Right forelimb (tissue), 1 donor: Measurements from ENCODE around the gene KCNH3.
"Not testable (repeated sequence)": the region's sequence is repeated elsewhere in the genome, so short reads cannot be mapped to it uniquely, and the experiment has no call there.

Source experiments
- DNase-seq: peaks from one replicate; pipeline ENCODE4 v3.0.0-alpha.2; 2018

The KCNH3 gene

DNA sequence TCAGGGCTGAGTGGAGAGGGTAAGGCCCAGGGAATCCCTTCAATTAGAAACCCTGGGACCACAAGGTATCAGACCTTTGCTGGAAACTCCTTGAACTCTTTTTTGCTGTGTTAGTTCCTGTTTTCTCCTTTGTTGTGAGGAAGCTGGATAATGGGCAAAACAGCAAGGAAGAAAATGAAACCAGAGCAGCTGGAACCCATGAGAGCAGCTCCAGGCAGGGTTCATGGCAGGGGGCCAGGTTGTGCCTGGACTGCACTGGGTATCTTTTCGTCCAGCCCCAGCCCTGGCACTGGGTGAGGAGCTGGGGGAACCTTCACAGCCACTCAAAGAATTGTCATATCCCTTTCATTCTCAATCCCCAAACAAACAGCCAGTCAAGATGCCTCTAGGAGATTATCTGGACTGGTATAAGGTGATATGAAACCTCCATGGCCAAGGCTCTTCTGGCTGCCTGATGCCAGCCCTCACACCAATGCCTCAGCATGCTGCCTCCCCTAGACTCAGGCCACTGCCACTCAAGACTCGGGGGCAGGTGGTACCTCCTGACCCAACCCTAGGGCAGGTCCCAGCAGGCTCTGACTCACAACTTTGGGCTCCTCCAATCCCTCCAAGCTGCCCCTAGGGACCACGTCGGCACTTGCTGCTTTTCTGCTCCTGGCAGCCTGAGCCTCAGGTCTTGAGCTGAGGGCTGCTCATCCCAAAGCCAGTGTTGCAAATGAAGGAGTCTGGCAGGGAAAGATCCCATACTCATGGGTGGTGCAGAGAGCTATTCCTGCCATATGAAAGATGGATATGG, 50.1 kb downstream of the KCNH3 start:
- no peak for DNase-seq

DNA sequence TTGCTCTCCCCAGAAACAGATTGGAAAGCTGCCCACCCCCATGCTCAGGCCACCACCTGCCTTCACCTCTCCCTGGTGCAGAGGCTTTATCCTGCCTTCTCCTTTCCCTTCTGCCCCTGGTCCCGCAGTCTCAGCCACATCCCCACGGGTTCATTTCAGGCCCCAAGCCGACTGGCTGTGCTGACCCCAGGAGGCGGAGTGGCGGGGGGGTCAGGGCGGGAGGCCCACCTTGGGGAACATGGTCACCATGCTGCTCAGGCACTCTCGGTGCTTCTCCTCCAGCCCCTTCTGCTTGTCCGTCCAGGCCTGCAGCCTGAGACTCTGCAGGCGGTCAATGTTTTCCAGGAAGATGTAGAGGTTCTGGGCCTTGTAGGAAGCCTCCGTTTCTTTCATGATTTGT, 59.7 kb downstream of the KCNH3 start:
- no peak for DNase-seq

DNA sequence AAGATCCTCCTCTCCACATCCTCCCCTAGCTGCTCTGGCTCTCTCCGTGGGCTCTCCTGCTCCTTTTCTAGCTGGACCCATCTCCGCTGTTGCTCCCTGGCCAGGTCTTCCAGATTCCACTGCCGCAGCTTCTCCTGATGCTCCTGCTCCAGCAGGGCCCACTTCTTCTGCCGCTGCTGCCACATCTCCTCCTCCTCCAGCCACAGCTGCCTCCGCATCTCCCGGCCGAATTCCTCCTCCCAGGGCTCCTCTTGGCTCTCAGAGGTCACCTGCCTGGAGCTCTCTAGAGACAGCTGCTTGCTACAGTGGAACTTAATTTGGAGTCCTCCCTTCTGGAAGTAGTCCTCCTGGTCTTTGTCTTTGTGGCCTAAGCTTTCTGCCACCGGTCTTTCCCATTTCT, 61.1 kb downstream of the KCNH3 start:
- no peak for DNase-seq

- DNase-seq, result no peak
Observed at GRCh38 chr12:49603721-49604120, 64.9 kb downstream of the KCNH3 start.

DNA sequence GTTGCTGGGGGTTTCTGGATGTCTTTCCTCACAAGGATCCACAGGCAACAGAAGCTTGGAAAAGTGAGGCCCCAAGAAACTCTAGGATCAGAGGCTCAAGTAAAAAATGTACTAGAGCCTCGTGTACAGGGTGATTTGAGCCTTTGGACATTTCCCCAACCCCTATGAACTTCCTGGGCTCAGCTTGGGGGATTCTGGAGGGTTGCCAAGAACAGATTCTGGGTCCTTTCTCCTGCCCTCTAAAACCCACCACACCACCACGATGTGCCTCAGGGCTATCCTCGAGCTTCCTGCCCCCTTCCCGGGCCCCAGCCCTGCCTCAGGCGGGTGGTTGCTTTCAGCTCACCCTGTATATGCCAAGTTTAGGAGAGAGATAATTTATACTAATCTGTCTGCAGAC, 66.0 kb downstream of the KCNH3 start:
- DNase-seq, result no peak

DNA sequence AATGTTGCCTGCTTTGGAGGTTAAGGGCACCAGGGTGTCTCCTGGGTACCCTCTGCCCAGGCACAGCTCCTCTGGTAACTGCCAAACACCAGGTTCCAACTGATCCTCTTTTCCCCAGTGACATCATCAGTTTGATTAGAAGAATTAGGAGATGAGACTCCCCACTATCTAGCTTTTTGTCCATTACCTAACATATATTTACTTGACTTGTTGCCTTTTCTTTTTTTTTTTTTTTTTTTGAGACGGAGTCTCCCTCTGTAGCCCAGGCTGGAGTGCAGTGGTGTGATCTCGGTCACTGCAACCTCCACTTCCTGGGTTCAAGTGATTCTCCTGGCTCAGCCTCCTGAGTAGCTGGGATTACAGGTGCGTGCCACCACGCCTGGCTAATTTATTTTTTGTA, 66.7 kb downstream of the KCNH3 start, which contains the start of gene FAM186B:
Gene FAM186B, minus strand, starts transcription at position 101 of the 400 bp plus-strand sequence. CDS start 162 bp downstream, outside the sequence.
- DNase-seq, result not testable (repeated sequence)
